ENCODE measurements around the gene AKR1E2.

AKR1E2 gene

GRCh38 chr10:4815646-4816180 is 10.3 kb upstream of the AKR1E2 start:
- peak; percentile 2 for DNase-seq

DNA sequence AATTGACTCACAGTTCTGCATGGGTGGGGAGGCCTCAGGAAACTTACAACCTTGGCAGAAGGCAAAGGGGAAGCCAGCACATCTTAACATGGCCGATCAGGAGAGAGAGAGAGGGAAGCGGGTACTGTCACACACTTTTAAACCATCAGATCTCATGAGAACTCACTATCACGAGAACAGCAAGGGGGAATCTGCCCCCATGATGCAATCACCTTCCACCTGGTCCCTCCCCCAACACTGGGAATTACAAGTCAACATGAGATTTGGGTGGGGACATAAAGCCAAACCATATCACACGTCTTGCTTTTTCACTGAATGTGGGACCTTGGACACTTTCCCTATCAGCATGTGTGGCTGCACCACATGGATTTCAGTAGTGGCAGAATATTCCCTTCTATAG is 9.0 kb upstream of the AKR1E2 start:
- no peak for DNase-seq

DNA sequence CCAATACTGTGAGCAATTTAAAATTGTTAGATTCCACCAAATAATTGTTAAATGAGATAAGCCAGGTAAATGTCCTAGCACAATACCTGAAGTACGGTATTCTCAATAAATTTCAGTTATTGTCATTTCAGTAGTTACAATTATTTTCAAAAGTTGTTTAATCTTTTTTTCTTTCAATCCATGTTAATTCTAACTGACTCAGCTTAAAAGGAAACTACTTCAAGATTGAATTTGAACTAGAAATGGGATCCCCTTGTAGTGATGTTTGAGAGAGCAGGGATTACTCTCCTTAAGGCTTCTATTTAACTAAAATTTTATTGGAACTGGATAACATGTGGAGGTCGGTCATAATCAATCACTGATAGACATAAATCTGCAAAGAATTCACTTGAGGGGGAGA is 6.9 kb upstream of the AKR1E2 start:
- DNase-seq, result no peak

DNA sequence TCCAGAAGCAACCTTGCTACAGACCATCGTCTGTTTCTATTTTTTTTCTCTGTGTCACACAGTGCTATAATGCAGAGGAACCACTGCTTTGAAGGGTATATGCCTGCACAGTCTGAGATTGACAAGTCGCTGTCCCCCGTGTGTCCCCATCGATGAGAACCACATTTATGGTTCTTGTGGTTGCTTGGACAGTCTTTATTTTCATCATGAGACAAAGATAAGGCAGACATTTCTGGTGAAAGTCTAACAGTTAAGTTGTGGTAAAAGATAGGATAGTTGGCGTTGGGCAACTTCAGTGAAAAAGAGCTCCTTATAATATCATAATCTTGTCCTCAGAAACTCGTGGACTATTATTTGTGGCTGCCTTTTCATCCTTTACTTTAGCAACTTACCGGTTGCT is 6.3 kb upstream of the AKR1E2 start:
- no peak for DNase-seq

DNA sequence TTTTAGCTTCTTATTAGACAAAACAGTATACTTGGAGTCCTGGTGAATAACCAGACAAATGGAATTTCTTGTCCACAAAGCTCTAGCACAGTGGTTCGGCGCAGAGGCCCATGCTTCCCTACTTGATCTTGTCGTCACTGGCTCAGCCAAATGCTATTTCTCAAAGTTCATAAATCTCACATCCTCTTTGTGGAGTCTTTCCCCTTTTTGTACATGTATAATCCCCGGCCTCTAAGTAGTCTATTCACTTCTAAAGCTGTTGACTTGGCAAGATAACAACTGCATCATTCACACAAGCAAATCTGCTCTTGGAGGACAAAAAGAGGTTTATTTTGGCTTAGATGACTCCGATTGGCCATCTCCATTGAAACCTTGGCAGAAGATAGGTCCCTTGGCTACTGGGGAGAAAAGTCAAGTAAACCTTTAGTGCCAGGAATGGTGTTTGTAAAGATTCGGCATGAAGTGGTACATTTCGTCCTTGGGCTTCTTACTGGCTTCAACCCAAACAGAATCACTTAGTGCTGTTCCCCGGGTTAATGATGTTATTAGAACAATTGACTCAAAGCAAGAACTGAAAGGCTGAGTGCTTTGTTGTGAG is 5.1 kb upstream of the AKR1E2 start:
- DNase-seq, result no peak

GRCh38 chr10:4822208-4822607 is 3.8 kb upstream of the AKR1E2 start:
- no peak for DNase-seq

- DNase-seq, result no peak
These were observed 1.2 kb upstream of the AKR1E2 start for GRCh38 chr10:4824791-4825310.

DNA sequence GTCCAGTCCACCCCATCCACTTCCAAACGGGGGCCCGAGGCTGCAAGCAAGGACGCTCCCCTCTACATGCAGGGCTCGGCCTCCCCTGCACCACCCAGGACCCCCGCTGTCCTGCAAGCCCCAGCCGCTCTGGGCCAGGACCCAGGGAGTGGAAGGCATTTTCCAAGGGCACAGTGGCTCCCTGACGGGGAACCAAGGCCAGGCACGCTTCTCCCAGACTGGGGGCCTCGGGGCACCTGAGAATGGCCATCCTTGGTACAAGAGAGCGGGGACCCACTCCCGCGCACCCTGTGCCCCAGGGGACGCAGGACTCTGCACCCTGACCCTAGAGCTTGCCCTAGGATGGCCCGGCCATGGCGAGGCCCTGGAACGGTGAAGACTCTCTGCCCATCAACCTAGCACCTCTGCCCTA is 545 bp upstream of the AKR1E2 start:
- no peak for DNase-seq

DNA sequence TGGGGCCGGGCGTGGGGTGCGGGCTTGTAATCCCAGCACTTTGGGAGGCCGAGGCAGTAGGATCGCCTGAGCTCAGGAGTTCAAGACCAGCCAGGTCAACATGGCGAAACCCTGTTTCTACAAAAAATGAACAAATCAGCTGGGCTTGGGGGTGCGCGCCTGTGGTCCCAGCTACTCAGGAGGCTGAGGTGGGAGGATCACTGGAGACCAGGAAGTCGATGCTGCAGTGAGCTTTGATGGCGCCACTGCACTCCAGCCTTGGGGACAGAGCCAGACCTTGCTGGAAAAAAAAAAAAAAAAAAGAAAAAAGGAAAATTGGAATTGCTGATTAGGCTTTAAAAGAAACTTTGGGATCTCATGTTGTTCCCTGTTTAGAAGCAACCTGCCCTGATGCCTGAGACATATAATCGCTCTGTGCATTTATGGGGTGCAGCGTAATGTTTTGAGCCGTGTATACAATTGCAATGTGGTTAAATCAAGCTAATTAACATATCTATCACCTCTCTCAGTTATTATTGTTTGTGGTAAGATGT is 851 bp downstream of the AKR1E2 start:
- DNase-seq, result no peak

GRCh38 chr10:4828005-4828404 is 2.0 kb downstream of the AKR1E2 start:
- DNase-seq, result no peak

DNA sequence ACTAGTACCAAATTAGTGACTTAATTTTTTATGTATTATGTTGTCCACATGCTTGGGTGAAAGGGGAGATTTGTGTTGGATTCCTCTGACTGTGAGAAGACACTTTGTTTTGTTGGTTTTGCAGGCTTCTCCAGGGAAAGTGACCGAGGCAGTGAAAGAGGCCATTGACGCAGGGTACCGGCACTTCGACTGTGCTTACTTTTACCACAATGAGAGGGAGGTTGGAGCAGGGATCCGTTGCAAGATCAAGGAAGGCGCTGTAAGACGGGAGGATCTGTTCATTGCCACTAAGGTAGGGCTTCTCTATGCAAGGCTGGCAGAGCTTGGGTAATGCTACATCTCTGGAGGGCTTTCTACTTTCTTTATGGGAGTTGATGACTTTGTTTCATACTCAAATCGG is 4.5 kb downstream of the AKR1E2 start:
- DNase-seq, result no peak

DNA sequence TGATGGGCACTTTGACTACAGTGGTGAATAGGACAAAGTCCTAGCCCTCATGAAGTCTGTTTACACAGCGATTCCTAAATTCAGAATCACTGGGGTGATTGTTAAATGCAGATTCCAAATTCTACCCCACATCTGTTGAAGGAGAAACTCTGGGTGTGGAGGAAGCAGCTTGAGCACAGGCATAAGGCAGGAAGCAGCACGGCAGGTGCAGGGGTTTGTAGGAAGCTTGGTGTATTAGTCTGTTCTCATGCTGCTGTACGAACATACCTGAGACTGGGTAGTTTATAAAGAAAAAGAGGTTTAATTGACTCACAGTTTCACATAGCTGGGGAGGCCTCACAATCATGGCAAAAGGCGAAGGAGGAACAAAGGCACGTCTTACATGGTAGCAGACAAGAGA is 5.1 kb downstream of the AKR1E2 start:
- DNase-seq, result no peak

DNA sequence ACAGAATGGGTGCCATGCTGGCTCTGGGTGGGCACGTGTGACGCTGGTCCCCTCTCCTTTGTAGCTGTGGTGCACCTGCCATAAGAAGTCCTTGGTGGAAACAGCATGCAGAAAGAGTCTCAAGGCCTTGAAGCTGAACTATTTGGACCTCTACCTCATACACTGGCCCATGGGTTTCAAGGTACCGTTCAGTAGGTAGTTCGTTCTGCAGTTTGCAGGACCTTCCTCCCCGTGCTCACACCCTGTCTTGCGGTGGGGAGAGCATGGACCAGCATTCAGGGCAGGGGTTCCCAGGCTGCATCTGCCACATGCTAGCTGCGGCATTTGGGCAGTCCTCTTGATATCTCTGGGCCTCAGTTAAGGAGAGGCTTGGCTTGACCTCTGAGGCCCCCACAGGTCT is 7.3 kb downstream of the AKR1E2 start:
- DNase-seq, result no peak

DNA sequence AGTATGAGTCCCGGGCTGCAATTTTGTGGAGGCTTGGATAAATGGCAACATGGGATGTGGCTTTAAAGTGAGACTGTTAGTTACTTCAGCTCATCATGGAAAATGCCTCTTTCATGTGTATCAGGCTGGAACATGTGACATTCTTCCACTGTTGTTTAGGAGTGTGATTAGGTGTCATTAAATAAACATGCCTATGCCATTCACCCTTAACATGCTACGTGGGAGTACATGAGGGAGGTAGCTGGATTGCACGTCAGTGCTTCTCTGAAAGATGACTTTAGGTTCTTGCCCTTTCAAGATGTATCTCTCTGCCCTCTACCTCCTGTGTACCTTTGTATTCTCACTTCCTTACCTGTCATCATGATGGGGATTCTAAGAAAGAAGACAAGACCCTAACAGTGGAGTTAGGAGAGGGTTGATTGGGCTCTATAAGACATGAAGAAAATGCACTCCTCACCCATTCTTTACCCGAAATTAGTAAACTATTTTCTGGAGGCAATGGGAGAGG is 8.9 kb downstream of the AKR1E2 start:
- no peak for DNase-seq

DNA sequence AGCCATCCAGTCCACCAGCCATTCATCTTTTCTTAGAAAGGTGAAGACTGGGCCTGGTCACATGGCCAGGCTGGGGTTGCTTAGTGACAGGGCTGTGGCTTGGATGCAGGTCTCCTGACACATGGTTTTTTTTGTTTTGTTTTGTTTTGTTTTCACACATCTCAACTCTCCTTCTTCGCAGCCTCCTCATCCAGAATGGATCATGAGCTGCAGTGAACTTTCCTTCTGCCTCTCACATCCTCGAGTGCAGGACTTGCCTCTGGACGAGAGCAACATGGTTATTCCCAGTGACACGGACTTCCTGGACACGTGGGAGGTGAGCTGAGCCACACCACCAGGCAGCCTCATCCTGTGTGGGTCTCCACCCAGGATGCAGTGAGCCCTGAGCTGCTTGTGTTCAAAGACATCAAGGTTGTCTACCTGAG is 9.5 kb downstream of the AKR1E2 start:
- no peak for DNase-seq

GRCh38 chr10:4836416-4836969 is 10.5 kb downstream of the AKR1E2 start:
- no peak for DNase-seq

DNA sequence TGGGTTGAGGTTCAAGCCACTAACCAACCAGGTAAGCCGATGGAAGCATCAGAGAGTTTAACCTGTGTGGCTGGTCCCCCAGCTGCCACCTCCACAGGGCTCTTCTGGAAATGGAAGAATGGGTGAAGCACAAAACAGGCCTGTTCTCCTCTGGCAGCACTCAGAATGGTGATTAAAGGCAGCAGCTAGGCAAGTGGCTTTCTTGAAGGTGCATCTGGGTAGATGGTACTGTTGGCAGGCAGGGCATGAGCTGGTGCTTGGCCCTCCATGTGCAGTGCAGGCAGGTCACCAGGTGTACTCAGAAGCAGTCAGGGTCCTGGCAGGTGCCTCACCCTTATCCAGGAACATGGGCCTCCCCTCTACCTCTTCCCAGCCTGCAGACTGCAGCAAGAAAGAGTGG is 11.5 kb downstream of the AKR1E2 start:
- peak; percentile 3 for DNase-seq

DNA sequence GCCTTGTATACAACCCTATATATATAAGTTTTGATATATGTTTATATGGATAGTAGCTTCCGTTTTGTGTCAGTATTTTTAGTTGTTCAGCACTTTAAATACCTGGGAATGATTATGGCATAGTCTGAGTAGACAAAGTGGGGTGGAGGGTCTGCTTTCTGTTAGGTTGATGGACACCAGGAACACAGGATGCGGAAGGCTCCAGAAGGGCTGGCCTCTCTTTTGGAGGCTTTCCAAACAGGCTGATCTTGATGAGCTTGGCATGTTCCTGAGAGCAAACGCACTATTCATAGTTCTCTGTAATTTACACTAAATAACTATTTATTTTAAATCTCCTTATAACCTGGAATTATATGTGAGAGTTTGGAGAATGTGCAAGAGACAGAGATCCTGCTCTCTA is 12.7 kb downstream of the AKR1E2 start:
- no peak for DNase-seq

GRCh38 chr10:4839353-4839752 is 13.3 kb downstream of the AKR1E2 start:
- no peak for DNase-seq

- no peak for DNase-seq
These were observed 14.1 kb downstream of the AKR1E2 start for GRCh38 chr10:4840151-4840550.

GRCh38 chr10:4843525-4844180 is 17.6 kb downstream of the AKR1E2 start:
- DNase-seq, result no peak

- no peak for DNase-seq
These were observed 18.9 kb downstream of the AKR1E2 start for GRCh38 chr10:4844864-4845263.

DNA sequence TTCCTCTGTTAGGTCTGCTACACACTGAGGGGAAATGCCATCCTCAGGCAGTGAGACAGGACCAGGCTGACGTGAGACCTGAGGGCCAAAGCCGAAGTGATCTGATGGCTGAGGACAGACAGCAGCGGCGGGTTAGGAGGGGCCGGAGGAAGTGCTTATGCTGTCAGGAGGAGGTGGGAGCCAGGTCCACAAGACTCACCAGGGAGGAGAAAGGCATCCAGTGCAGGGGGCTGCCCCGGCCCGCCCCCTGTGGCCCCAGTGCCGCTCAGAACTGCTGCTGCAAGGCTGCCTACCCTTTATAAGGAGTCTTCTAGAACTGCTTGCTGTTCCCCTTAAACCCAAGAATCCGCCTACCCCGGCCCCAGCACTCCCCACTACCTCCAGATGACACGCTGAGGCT is 19.8 kb downstream of the AKR1E2 start:
- DNase-seq, result no peak

DNA sequence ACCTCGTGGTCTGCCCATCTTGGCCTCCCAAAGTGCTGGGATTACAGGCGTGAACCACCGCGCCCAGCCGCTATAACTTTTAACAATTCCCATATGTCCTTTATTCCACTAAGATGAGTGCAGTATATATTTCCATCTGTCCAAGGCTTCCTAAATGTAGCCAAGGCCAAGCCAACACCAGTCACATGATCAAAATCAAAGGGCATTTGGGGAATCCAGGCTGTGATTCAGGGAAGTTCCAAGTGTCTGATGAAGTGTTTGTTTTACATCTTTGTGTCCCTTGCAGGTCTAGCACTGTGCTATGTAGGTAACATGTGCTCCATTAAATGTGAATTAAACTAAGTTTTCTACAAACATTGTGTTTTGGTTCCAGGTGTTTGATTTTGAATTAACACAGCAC is 20.8 kb downstream of the AKR1E2 start:
- DNase-seq, result no peak
